ENCODE results near the gene RALBP1.
"Not testable (repeated sequence)": the region's sequence is repeated elsewhere in the genome, so short reads cannot be mapped to it uniquely, and the experiment has no call there.

Gene RALBP1

GRCh38 chr18:9474983-9475642, at the start of gene RALBP1:
TSS of gene RALBP1 (plus strand) at chr18:9475513. CDS start at chr18:9513046, 37,533 bp downstream.
- peak; percentile 99 for DNase-seq (ENCODE audit: low spot score)

- no peak for DNase-seq (ENCODE audit: low spot score)
Observed at GRCh38 chr18:9426753-9427152, 48.6 kb upstream of the RALBP1 start.

GRCh38 chr18:9428301-9428706, 47.0 kb upstream of the RALBP1 start:
- DNase-seq (ENCODE audit: low spot score) = no peak

GRCh38 chr18:9428862-9429661, 46.3 kb upstream of the RALBP1 start:
- DNase-seq (ENCODE audit: low spot score) = no peak

- no peak for DNase-seq (ENCODE audit: low spot score)
Observed at GRCh38 chr18:9429662-9429993, 45.7 kb upstream of the RALBP1 start.

- DNase-seq (ENCODE audit: low spot score) = not testable (repeated sequence)
Observed at GRCh38 chr18:9430315-9430714, 45.0 kb upstream of the RALBP1 start.

GRCh38 chr18:9431296-9431695, 44.0 kb upstream of the RALBP1 start:
- no peak for DNase-seq (ENCODE audit: low spot score)

- not testable (repeated sequence) for DNase-seq (ENCODE audit: low spot score)
Observed at GRCh38 chr18:9433122-9433521, 42.2 kb upstream of the RALBP1 start.

- no peak for DNase-seq (ENCODE audit: low spot score)
Observed at GRCh38 chr18:9433671-9434121, 41.6 kb upstream of the RALBP1 start.

- DNase-seq (ENCODE audit: low spot score) = no peak
Observed at GRCh38 chr18:9434122-9434701, 41.1 kb upstream of the RALBP1 start.

GRCh38 chr18:9435041-9435440, 40.3 kb upstream of the RALBP1 start:
- no peak for DNase-seq (ENCODE audit: low spot score)

GRCh38 chr18:9436206-9436929, 38.9 kb upstream of the RALBP1 start:
- DNase-seq (ENCODE audit: low spot score) = no peak

- no peak for DNase-seq (ENCODE audit: low spot score)
Observed at GRCh38 chr18:9437021-9437437, 38.3 kb upstream of the RALBP1 start.

GRCh38 chr18:9437672-9438071, 37.6 kb upstream of the RALBP1 start:
- DNase-seq (ENCODE audit: low spot score) = no peak

- no peak for DNase-seq (ENCODE audit: low spot score)
Observed at GRCh38 chr18:9441061-9441460, 34.3 kb upstream of the RALBP1 start.

GRCh38 chr18:9444549-9444948, 30.8 kb upstream of the RALBP1 start:
- no peak for DNase-seq (ENCODE audit: low spot score)

GRCh38 chr18:9446839-9447238, 28.5 kb upstream of the RALBP1 start:
- DNase-seq (ENCODE audit: low spot score) = no peak

GRCh38 chr18:9447334-9447733, 28.0 kb upstream of the RALBP1 start:
- DNase-seq (ENCODE audit: low spot score) = no peak

- DNase-seq (ENCODE audit: low spot score) = no peak
Observed at GRCh38 chr18:9449600-9450414, 25.5 kb upstream of the RALBP1 start.

- DNase-seq (ENCODE audit: low spot score) = not testable (repeated sequence)
Observed at GRCh38 chr18:9450920-9451319, 24.4 kb upstream of the RALBP1 start.

GRCh38 chr18:9453283-9453682, 22.0 kb upstream of the RALBP1 start:
- DNase-seq (ENCODE audit: low spot score) = no peak

Measured in activated CD4-positive, alpha-beta T cell treated with anti-CD3 and anti-CD28 coated beads, Interleukin-2, Interleukin-4, amounts not matched to agents 100 ng/mL and 50 ng/mL, durations not matched to agents 16 hours and 8 hours (primary cell).